H9 (cell line): ENCODE results near the gene SNAP25. TPM values are rescaled to one million over a fixed set of nuclear protein-coding genes. Genes with fewer than 3 reads are reported as not detected.

Experiments used
- DNase-seq: peaks from one replicate; pipeline ENCODE4 v3.0.0-alpha.2; 2017
- H2AFZ ChIP-seq: one replicate; pipeline ENCODE4 v1.6.1; 2013; ENCODE audit warnings: mild to moderate bottlenecking, low read length, control low read depth, moderate library complexity
- H2AK5ac ChIP-seq: 2 replicates; pipeline ENCODE4 v1.6.1; 2013; ENCODE audit warnings: low read length, control low read depth, mixed read lengths; ENCODE audit not compliant: insufficient read length
- H2BK120ac ChIP-seq: one replicate; pipeline ENCODE4 v1.6.1; 2013; ENCODE audit warnings: low read depth, mild to moderate bottlenecking, low read length, control low read depth, inconsistent platforms; ENCODE audit not compliant: poor library complexity, severe bottlenecking
- H2BK12ac ChIP-seq: 2 replicates; pipeline ENCODE4 v1.6.1; 2013; ENCODE audit warnings: low read length, control low read depth, mixed read lengths, low read depth; ENCODE audit not compliant: insufficient read length
- H2BK15ac ChIP-seq: 2 replicates; pipeline ENCODE4 v1.6.1; 2013; ENCODE audit warnings: low read depth, low read length, control low read depth
- H2BK20ac ChIP-seq: one replicate; pipeline ENCODE4 v1.6.1; 2013; ENCODE audit warnings: low read depth, mild to moderate bottlenecking, low read length, control low read depth, inconsistent platforms; ENCODE audit not compliant: poor library complexity, severe bottlenecking
- H2BK5ac ChIP-seq: 2 replicates; pipeline ENCODE4 v1.6.1; 2013; ENCODE audit warnings: low read length, control low read depth, mixed read lengths; ENCODE audit not compliant: insufficient read length
- H3K14ac ChIP-seq: 2 replicates; pipeline ENCODE4 v1.6.1; 2013; ENCODE audit warnings: low read length, control low read depth; ENCODE audit not compliant: insufficient read depth
- H3K18ac ChIP-seq: 2 replicates; pipeline ENCODE4 v1.6.1; 2013; ENCODE audit warnings: low read depth, mild to moderate bottlenecking, mixed read lengths, low read length, control low read depth; ENCODE audit not compliant: insufficient read length
- H3K23ac ChIP-seq: 2 replicates; pipeline ENCODE4 v1.6.1; 2013; ENCODE audit warnings: low read length, control low read depth, mixed read lengths, low read depth; ENCODE audit not compliant: insufficient read length
- H3K23me2 ChIP-seq: 2 replicates; pipeline ENCODE4 v1.6.1; 2013; ENCODE audit warnings: low read depth, mild to moderate bottlenecking, mixed read lengths, low read length, control low read depth; ENCODE audit not compliant: insufficient read length, poor library complexity, severe bottlenecking
- H3K27ac ChIP-seq: 2 replicates; pipeline ENCODE4 v1.5.1; 2013; ENCODE audit warnings: low read length, control low read depth, mixed read lengths, low read depth; ENCODE audit not compliant: insufficient read length
- H3K27me3 ChIP-seq: 2 replicates; pipeline ENCODE4 v1.6.1; 2013; ENCODE audit warnings: low read length, control low read depth, inconsistent platforms; ENCODE audit not compliant: insufficient read depth
- H3K4ac ChIP-seq: 2 replicates; pipeline ENCODE4 v1.6.1; 2013; ENCODE audit warnings: low read depth, mild to moderate bottlenecking, control low read depth, inconsistent platforms, low read length, moderate library complexity
- H3K4me1 ChIP-seq: 2 replicates; pipeline ENCODE4 v1.6.1; 2013; ENCODE audit warnings: low read length, control low read depth, inconsistent platforms; ENCODE audit not compliant: insufficient read depth
- H3K4me2 ChIP-seq: 2 replicates; pipeline ENCODE4 v1.6.1; 2013; ENCODE audit warnings: low read length, control low read depth, mixed read lengths; ENCODE audit not compliant: insufficient read length, insufficient read depth
- H3K56ac ChIP-seq: 2 replicates; pipeline ENCODE4 v1.6.1; 2013; ENCODE audit warnings: low read depth, mild to moderate bottlenecking, mixed read lengths, low read length, control low read depth; ENCODE audit not compliant: insufficient read length
- H3K79me1 ChIP-seq: 2 replicates; pipeline ENCODE4 v1.6.1; 2013; ENCODE audit warnings: low read depth, mild to moderate bottlenecking, moderate library complexity, low read length, control low read depth, inconsistent platforms; ENCODE audit not compliant: insufficient read depth, poor library complexity, severe bottlenecking
- H3K79me2 ChIP-seq: 2 replicates; pipeline ENCODE4 v1.6.1; 2013; ENCODE audit warnings: low read length, control low read depth, inconsistent platforms; ENCODE audit not compliant: insufficient read depth
- H3K9ac ChIP-seq: 2 replicates; pipeline ENCODE4 v1.6.1; 2013; ENCODE audit warnings: low read length, control low read depth, mixed read lengths; ENCODE audit not compliant: insufficient read length; ENCODE audit errors: extremely low read depth
- H3K9me3 ChIP-seq: one replicate; pipeline ENCODE4 v1.6.1; 2013; ENCODE audit warnings: low read depth, low read length, inconsistent platforms; ENCODE audit not compliant: control insufficient read depth
- H3T11ph ChIP-seq: one replicate; pipeline ENCODE4 v1.6.1; 2013; ENCODE audit warnings: mild to moderate bottlenecking, low read length, control low read depth, inconsistent platforms
- H4K20me1 ChIP-seq: one replicate; pipeline ENCODE4 v1.6.1; 2013; ENCODE audit not compliant: control insufficient read depth, insufficient read length, insufficient read depth
- H4K5ac ChIP-seq: 2 replicates; pipeline ENCODE4 v1.6.1; 2013; ENCODE audit warnings: low read depth, mild to moderate bottlenecking, mixed read lengths, low read length, control low read depth; ENCODE audit not compliant: insufficient read length
- H4K8ac ChIP-seq: replicated peaks from 2 replicates; pipeline ENCODE4 v1.6.1; 2013; ENCODE audit warnings: low read length, control low read depth, mixed read lengths, low read depth; ENCODE audit not compliant: insufficient read length
- H4K91ac ChIP-seq: 2 replicates; pipeline ENCODE4 v1.6.1; 2013; ENCODE audit warnings: low read depth, mild to moderate bottlenecking, moderate library complexity, mixed read lengths, low read length, control low read depth; ENCODE audit not compliant: insufficient read length
- H3K27ac Mint-ChIP-seq, 3 experiments: 2 replicates in 2 of 3; 3 replicates in 1 of 3; pipeline ENCODE4 v1.8.0; 2020 to 2021; ENCODE audit warnings: mixed read lengths in 3 of 3, mild to moderate bottlenecking in 1 of 3, moderate library complexity in 1 of 3
- H3K27me3 Mint-ChIP-seq: 2 replicates; pipeline ENCODE4 v1.8.0; 2021; ENCODE audit warnings: low read depth, mild to moderate bottlenecking, moderate library complexity, mixed read lengths
- H3K36me3 Mint-ChIP-seq, 3 experiments: 2 replicates in 2 of 3; 3 replicates in 1 of 3; pipeline ENCODE4 v1.8.0; 2020 to 2021; ENCODE audit warnings: low read depth in 3 of 3, mixed read lengths in 3 of 3; ENCODE audit not compliant: insufficient read depth in 1 of 3
- H3K4me1 Mint-ChIP-seq, 2 experiments: 2 replicates each; pipeline ENCODE4 v1.8.0; 2020; ENCODE audit warnings: mixed read lengths in 2 of 2
- H3K4me3 Mint-ChIP-seq, 2 experiments: 2 replicates in 1 of 2; 3 replicates in 1 of 2; pipeline ENCODE4 v1.8.0; 2020 to 2021; ENCODE audit warnings: mild to moderate bottlenecking in 2 of 2, mixed read lengths in 2 of 2, moderate library complexity in 1 of 2
- H3K9me3 Mint-ChIP-seq, 2 experiments: 2 replicates in 1 of 2; 3 replicates in 1 of 2; pipeline ENCODE4 v1.8.0; 2020; ENCODE audit warnings: mild to moderate bottlenecking in 2 of 2, mixed read lengths in 2 of 2, moderate library complexity in 1 of 2
- CTCF ChIP-seq: fragments of 200-600 bp; sonication (generic); conservative IDR thresholded peaks from 3 replicates; pipeline ENCODE4 v1.8.0; 2021; ENCODE audit warnings: antibody characterized with exemption, mild to moderate bottlenecking
- WGBS: extraction: QIAGEN DNeasy Blood & Tissue Kit; methylation state at CpG from one replicate; pipeline ENCODE4 v1.1.7; 2013; ENCODE audit warnings: missing lambda C conversion rate, low lambda C conversion rate, mixed read lengths; ENCODE audit not compliant: insufficient read length; ENCODE audit errors: extremely low coverage; 5-methylcytosine and 5-hydroxymethylcytosine counted together
- total RNA-seq: library from RNA; stranded (reverse); gene quantifications from 2 replicates; pipeline ENCODE4 v1.2.1, GENCODE V29; 2021

Gene SNAP25
- total RNA-seq, 1 experiment from 2014 or later: 0.13 TPM

DNA sequence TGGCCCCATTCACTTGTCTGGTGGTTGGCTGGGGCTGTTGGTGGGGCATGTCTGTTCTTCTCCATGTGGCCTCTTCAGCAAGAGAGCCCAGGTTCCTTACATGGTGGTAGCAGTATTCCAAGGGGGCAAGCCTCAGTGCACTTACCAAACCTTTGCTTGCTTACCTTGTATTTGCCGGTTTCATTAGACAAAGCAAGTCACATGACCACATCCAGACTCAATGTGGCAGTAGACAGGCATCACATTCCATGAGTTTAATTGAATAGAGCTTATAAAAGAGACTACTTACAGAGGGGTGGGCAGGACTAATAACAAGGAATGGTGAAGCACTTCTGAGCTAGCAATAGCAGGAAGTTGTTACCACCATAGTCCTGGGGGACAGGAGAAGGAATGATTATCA lies 78.6 kb downstream of the SNAP25 start:
- no peaks in the 10 kb centered on the region; the same call in 1 of the 2 replicates for H3K27me3 Mint-ChIP-seq
- no CpG with 5 or more reads among the region's 1 CpG for whole genome bisulfite sequencing
- H2BK12ac ChIP-seq: no peak overlapping the region
- no peaks in the 10 kb centered on the region for H3K9me3 Mint-ChIP-seq
- H3K4me1 ChIP-seq: peaks cover 13% of the 10 kb centered on the region; the same call in 1 of the 2 replicates
- H4K20me1 ChIP-seq: no peaks in the 10 kb centered on the region
- peaks cover 0 to 5% (median 0%) of the 10 kb centered on the region in 3 experiments; a peak in 1 of 7 replicates for H3K36me3 Mint-ChIP-seq
- H2AK5ac ChIP-seq: no peak overlapping the region
- no peak overlapping the region for H3K18ac ChIP-seq
- H3K79me1 ChIP-seq: no peaks in the 10 kb centered on the region
- H3K23ac ChIP-seq: no peak overlapping the region
- no peak overlapping the region for H3T11ph ChIP-seq
- H2BK20ac ChIP-seq: no peak overlapping the region
- no peak for TF ChIP-seq CTCF
- no peak overlapping the region for H2BK15ac ChIP-seq
- H2AFZ ChIP-seq: no peak overlapping the region
- no peak overlapping the region for H3K4me3 Mint-ChIP-seq
- no peak for DNase-seq
- H3K79me2 ChIP-seq: no peaks in the 10 kb centered on the region
- no peaks in the 10 kb centered on the region for H3K9me3 ChIP-seq
- H3K9ac ChIP-seq: no peak overlapping the region
- H3K4me2 ChIP-seq: no peak overlapping the region
- H3K4me1 Mint-ChIP-seq: peaks cover 35 to 47% of the 10 kb centered on the region in 2 experiments
- no peak overlapping the region for H4K91ac ChIP-seq
- H4K8ac ChIP-seq: no peak overlapping the region
- H3K4ac ChIP-seq: no peak overlapping the region
- no peak overlapping the region for H3K56ac ChIP-seq
- no peak overlapping the region for H4K5ac ChIP-seq
- H3K27me3 ChIP-seq: peaks cover 3% of the 10 kb centered on the region; the same call in 1 of the 2 replicates
- H3K14ac ChIP-seq: no peak overlapping the region
- H2BK120ac ChIP-seq: no peak overlapping the region
- no peak overlapping the region for H2BK5ac ChIP-seq
- H3K23me2 ChIP-seq: no peaks in the 10 kb centered on the region
- no peak overlapping the region for H3K27ac ChIP-seq
- no peak overlapping the region for H3K27ac Mint-ChIP-seq
